ENCODE data around the gene TMEM126A.

The TMEM126A gene

GRCh38 chr11:85698195-85698594, 50.4 kb downstream of the TMEM126A start:
- DNase-seq, result no peak

- no peak for DNase-seq
Observed at GRCh38 chr11:85699957-85700741, 52.4 kb downstream of the TMEM126A start.

GRCh38 chr11:85704967-85705366, 57.2 kb downstream of the TMEM126A start:
- no peak for DNase-seq

- DNase-seq, result no peak
Observed at GRCh38 chr11:85705800-85706199, 58.0 kb downstream of the TMEM126A start.
